GM06990 (cell line): ENCODE results near the gene GAD2.

Experiments used
- DNase-seq: peaks from one replicate; pipeline ENCODE4 v3.0.0-alpha.2; 2011; ENCODE audit not compliant: insufficient read length; ENCODE audit errors: extremely low read depth
- H3K27me3 ChIP-seq: replicated peaks from 2 replicates; pipeline ENCODE4 v1.6.0; 2011; ENCODE audit warnings: low read length; ENCODE audit not compliant: control insufficient read depth, insufficient read depth
- H3K36me3 ChIP-seq: 2 replicates; pipeline ENCODE4 v1.5.1; 2011; ENCODE audit warnings: low read length; ENCODE audit not compliant: control insufficient read depth, insufficient read depth
- H3K4me3 ChIP-seq: replicated peaks from 2 replicates; pipeline ENCODE4 v1.5.1; 2011; ENCODE audit warnings: low read depth, mild to moderate bottlenecking, control low read depth, low read length
- CTCF ChIP-seq: IDR thresholded peaks from 2 replicates; pipeline ENCODE4 v1.5.1; 2011; ENCODE audit warnings: low read length, control low read depth, mild to moderate bottlenecking, inconsistent platforms; ENCODE audit not compliant: insufficient read depth, poor library complexity, severe bottlenecking

GAD2 gene

DNA sequence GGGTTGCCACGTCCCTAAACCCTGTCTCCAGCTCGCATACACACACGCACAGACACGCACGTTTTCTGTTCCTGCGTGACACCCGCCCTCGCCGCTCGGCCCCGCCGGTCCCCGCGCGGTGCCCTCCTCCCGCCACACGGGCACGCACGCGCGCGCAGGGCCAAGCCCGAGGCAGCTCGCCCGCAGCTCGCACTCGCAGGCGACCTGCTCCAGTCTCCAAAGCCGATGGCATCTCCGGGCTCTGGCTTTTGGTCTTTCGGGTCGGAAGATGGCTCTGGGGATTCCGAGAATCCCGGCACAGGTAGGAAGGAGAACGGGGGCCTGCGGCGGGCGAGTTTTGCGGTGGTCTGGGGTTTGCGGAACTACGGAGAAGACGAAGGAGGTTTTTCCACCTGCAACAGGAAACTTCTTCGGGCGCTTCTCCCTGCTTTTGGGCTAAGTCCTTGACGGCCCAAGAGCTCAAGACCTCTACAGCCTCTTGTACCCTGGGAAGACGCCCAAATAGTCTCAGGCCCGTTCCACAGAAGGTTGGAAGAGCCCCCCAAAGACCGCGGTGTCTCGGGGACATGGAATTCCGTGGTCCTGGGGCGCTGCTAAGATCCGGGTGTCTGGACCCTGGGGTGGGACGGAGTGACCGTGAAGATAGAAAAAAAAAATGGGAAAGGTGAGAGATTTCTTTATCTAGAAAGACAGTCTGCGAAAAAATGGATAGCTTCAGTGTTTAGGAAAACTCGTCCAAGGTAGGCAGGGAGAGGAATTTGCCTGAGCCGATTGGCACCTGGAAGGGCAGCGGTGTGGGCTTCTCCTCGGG, at the start of gene GAD2:
Gene GAD2, plus strand, starts transcription at position 190 of the 811 bp plus-strand sequence. Its CDS starts 36 bp downstream, at position 226.
- TF ChIP-seq CTCF, result no peak
- DNase-seq, result no peak
- no peak within 1 kb of the TSS for H3K4me3 ChIP-seq
- H3K27me3 ChIP-seq, result peaks cover 7% of the 10 kb centered on the region
- no peaks in the 10 kb centered on the region for H3K36me3 ChIP-seq

DNA sequence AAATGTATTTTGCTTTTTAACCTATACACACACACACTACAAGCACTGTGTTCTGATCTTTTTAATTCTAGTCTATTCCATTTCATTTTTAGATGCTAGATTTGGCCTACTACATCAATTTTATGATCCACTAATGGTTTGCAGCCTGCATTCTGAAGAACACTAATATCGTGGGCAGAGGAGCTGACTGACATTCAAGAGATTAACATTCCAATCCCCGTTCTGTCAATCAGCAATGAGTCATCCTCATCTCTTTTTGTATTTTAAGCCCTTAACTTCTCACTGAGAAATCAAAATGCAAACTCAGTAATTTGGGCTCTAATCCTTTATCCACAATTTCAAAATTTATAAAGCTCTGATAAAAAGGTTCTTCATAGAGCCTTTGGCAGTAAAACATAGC, 47.1 kb upstream of the GAD2 start:
- H3K36me3 ChIP-seq, result no peaks in the 10 kb centered on the region
- H3K4me3 ChIP-seq, result no peak overlapping the region
- no peaks in the 10 kb centered on the region; the same call in none of the 2 replicates for H3K27me3 ChIP-seq
- no peak for TF ChIP-seq CTCF
- DNase-seq, result no peak

DNA sequence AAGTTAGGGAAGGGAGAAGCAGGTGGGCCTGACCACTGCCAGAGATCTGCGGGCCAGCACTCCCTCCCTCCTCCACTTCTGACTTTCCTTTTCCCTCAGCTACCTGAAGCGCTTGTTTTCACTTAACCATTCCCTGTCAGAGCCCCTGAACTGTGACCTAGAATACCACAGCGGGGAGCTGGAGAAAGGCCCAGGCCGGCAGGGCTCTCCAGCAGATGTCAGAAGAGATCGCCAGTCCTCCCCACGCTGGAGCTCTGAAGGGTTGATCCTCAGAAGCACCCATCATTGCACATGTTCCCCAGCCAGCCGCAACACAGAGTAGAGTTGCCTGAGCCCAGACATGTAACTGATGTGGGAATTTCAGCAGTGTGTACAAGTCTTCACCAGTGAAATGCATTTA, 44.4 kb upstream of the GAD2 start:
- no peak for DNase-seq
- Histone ChIP-seq H3K27me3 (no peaks in the 10 kb centered on the region; the same call in none of the 2 replicates), H3K36me3 (no peaks in the 10 kb centered on the region), H3K4me3 (no peak overlapping the region)
- TF ChIP-seq CTCF, result no peak

- Histone ChIP-seq H3K27me3 (no peaks in the 10 kb centered on the region; the same call in none of the 2 replicates), H3K4me3 (no peak overlapping the region), H3K36me3 (no peaks in the 10 kb centered on the region)
- DNase-seq, result no peak
- no peak for TF ChIP-seq CTCF
These were observed 42.7 kb upstream of the GAD2 start for GRCh38 chr10:26173837-26174236.

DNA sequence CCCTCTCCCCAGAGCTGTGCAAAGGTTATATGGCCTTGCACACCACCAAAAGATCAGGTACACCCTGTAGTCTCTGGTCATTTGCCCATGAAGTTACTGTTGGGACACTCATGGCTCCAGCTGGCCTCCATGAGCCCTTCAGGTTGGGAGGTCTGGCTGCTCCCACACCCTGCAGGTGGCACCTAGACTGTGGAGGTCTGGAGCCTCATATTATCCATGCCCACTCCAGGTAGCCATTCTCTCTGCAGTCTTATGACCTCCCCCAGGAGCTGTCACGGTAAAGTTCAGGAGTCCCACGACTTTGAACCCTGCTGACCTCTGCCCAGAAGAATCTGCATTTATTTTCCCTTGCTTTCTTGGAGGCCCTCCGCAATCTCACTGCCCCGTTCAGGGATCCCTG, 39.2 kb upstream of the GAD2 start:
- Histone ChIP-seq H3K36me3 (no peaks in the 10 kb centered on the region), H3K27me3 (no peaks in the 10 kb centered on the region)
- TF ChIP-seq CTCF, result no peak

More for the DNA sequence above, 39.2 kb upstream of the GAD2 start:
- DNase-seq, result no peak
- H3K4me3 ChIP-seq, result no peak overlapping the region
